ENCODE results near the gene CDC14B. TPM values are rescaled to one million over a fixed set of nuclear protein-coding genes. Genes with fewer than 3 reads are reported as not detected.

The CDC14B gene
- total RNA-seq, 1 experiment from 2014 or later, result 57.1 TPM

DNA sequence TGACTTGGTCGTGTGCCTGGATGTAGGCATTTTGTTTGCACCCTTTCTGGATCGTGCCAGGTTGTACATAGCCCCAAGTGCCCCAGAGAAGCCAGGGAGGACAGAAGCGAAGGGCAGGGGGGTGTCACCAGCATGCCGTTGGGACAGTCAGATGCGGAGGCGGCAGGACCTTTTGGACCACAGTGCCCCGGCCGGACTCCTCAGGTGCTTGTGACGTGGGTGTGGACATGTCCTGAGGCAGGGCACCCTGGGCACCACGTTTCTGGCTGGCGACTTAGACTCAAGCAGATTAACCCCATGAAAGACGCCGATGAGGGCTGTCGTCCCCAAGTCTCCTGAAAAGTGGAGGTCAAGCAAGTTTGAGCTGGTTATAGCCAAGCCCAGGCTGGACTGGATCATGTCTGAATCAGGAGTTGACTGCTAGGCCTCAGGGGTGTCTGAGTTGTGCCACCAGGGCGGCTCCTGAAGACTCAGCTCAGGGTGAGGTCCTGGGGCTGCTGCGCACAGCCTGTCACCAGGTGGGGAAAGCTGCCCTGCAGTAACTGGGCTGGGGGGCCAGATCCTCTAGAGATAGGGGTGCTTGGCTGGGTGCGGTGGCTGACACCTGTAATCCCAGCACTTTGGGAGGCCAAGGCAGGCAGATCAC lies 127.6 kb downstream of the CDC14B start (continued):
- TF ChIP-seq ZNF317 (CRISPR knock-in tag; IDR thresholded peaks at IDR 0.05; ENCODE audit: borderline replicate concordance, low read depth), result no peak
- no peak for TF ChIP-seq ELF4 (CRISPR knock-in tag; IDR thresholded peaks at IDR 0.05; ENCODE audit: low read depth)
- TF ChIP-seq, protein P1, sequence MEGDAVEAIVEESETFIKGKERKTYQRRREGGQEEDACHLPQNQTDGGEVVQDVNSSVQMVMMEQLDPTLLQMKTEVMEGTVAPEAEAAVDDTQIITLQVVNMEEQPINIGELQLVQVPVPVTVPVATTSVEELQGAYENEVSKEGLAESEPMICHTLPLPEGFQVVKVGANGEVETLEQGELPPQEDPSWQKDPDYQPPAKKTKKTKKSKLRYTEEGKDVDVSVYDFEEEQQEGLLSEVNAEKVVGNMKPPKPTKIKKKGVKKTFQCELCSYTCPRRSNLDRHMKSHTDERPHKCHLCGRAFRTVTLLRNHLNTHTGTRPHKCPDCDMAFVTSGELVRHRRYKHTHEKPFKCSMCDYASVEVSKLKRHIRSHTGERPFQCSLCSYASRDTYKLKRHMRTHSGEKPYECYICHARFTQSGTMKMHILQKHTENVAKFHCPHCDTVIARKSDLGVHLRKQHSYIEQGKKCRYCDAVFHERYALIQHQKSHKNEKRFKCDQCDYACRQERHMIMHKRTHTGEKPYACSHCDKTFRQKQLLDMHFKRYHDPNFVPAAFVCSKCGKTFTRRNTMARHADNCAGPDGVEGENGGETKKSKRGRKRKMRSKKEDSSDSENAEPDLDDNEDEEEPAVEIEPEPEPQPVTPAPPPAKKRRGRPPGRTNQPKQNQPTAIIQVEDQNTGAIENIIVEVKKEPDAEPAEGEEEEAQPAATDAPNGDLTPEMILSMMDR (IDR thresholded peaks at IDR 0.05), result no peak
- TF ChIP-seq ZNF423 (CRISPR knock-in tag; IDR thresholded peaks at IDR 0.05), result no peak
- TF ChIP-seq, protein P2, sequence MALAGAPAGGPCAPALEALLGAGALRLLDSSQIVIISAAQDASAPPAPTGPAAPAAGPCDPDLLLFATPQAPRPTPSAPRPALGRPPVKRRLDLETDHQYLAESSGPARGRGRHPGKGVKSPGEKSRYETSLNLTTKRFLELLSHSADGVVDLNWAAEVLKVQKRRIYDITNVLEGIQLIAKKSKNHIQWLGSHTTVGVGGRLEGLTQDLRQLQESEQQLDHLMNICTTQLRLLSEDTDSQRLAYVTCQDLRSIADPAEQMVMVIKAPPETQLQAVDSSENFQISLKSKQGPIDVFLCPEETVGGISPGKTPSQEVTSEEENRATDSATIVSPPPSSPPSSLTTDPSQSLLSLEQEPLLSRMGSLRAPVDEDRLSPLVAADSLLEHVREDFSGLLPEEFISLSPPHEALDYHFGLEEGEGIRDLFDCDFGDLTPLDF (CRISPR knock-in tag; IDR thresholded peaks at IDR 0.05), result no peak
- TF ChIP-seq, protein P3, sequence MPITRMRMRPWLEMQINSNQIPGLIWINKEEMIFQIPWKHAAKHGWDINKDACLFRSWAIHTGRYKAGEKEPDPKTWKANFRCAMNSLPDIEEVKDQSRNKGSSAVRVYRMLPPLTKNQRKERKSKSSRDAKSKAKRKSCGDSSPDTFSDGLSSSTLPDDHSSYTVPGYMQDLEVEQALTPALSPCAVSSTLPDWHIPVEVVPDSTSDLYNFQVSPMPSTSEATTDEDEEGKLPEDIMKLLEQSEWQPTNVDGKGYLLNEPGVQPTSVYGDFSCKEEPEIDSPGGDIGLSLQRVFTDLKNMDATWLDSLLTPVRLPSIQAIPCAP (CRISPR knock-in tag; IDR thresholded peaks at IDR 0.05), result no peak

DNA sequence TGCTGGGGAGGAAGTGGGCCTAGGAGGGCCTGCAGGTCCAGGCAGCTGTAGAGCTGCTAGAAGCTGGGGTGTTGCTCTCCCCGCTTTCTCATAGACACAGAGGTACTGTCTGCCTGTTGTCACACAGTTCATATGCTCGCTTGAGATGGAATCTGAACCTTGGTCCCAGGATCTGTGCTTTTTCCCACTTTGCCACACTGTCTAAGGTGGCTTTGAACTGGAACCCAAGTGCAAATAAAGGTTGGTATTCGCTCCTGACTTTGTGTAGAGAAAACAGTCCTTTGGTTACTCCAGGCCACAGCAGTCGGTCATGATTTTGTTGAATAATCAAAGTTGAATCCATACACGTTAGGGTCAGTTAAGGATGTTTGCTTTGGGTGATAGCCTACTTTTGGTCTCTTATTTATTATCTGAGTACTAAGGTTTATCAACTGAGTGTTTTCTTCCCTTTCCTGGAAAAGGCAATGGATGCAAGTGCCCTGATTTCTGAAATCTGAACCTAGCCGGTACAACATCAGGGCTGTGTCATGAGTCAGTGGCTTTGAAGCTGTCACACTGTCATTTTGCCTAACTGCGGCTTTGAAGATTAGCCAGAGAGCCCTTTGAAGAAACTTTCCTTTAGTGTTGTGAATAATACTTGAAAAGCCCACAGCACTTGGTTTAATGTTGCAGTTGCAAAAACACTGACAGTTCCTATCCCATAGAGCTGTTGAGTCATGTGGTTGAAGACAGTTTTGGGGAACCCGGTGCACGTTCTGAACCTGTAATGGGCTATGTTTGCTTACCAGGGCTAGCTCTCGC lies 128.4 kb downstream of the CDC14B start:
- POLR2A ChIA-PET, result no interaction called here
- Mint-ChIP-seq H3K27me3 (ENCODE audit: low read depth) (no peaks in the 10 kb centered on the region), H3K4me3 (no peak overlapping the region), H3K4me1 (no peaks in the 10 kb centered on the region), H3K36me3 (peaks cover 14% of the 10 kb centered on the region), H3K27ac (peak overlapping the region; percentile 93; the same call in 1 of the 2 replicates), H3K9me3 (no peaks in the 10 kb centered on the region)
- DNase-seq (ENCODE audit: low spot score), result no peak
- ATAC-seq, result no peak
- CTCF ChIA-PET, result no interaction called here
- TF ChIP-seq GRHL2 (CRISPR knock-in tag; IDR thresholded peaks at IDR 0.05; ENCODE audit: insufficient replicate concordance, severe bottlenecking) (no peak), GABPB1 (CRISPR knock-in tag; IDR thresholded peaks at IDR 0.05) (peak; percentile 28), ZBTB21 (CRISPR knock-in tag; IDR thresholded peaks at IDR 0.05; ENCODE audit: borderline replicate concordance) (no peak), ZNF121 (CRISPR knock-in tag; IDR thresholded peaks at IDR 0.05) (no peak), OVOL2 (CRISPR knock-in tag; IDR thresholded peaks at IDR 0.05; ENCODE audit: borderline replicate concordance) (no peak)
- TF ChIP-seq, protein P4, sequence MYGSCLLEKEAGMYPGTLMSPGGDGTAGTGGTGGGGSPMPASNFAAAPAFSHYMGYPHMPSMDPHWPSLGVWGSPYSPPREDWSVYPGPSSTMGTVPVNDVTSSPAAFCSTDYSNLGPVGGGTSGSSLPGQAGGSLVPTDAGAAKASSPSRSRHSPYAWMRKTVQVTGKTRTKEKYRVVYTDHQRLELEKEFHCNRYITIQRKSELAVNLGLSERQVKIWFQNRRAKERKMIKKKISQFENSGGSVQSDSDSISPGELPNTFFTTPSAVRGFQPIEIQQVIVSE (CRISPR knock-in tag; IDR thresholded peaks at IDR 0.05; ENCODE audit: borderline replicate concordance), result no peak

GRCh38 chr9:96490534-96491078 lies 129.0 kb downstream of the CDC14B start:
- CTCF ChIA-PET, result no interaction called here
- TF ChIP-seq ZNF423 (CRISPR knock-in tag; IDR thresholded peaks at IDR 0.05), result no peak
- no peak for TF ChIP-seq ZNF121 (CRISPR knock-in tag; IDR thresholded peaks at IDR 0.05)
- no peak for TF ChIP-seq HMGA2 (CRISPR knock-in tag; IDR thresholded peaks at IDR 0.05)
- no peak for TF ChIP-seq SP1 (CRISPR knock-in tag; conservative IDR thresholded peaks at IDR 0.05)
- TF ChIP-seq ESRRA (CRISPR knock-in tag; IDR thresholded peaks at IDR 0.05; ENCODE audit: borderline replicate concordance), result no peak
- TF ChIP-seq, protein P5, sequence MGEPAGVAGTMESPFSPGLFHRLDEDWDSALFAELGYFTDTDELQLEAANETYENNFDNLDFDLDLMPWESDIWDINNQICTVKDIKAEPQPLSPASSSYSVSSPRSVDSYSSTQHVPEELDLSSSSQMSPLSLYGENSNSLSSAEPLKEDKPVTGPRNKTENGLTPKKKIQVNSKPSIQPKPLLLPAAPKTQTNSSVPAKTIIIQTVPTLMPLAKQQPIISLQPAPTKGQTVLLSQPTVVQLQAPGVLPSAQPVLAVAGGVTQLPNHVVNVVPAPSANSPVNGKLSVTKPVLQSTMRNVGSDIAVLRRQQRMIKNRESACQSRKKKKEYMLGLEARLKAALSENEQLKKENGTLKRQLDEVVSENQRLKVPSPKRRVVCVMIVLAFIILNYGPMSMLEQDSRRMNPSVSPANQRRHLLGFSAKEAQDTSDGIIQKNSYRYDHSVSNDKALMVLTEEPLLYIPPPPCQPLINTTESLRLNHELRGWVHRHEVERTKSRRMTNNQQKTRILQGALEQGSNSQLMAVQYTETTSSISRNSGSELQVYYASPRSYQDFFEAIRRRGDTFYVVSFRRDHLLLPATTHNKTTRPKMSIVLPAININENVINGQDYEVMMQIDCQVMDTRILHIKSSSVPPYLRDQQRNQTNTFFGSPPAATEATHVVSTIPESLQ (CRISPR knock-in tag; IDR thresholded peaks at IDR 0.05), result no peak
- no peak for TF ChIP-seq TEAD4 (CRISPR knock-in tag; IDR thresholded peaks at IDR 0.05)
- no peak for TF ChIP-seq AR (CRISPR knock-in tag; IDR thresholded peaks at IDR 0.05)
- TF ChIP-seq ZBTB21 (CRISPR knock-in tag; IDR thresholded peaks at IDR 0.05; ENCODE audit: borderline replicate concordance), result no peak
- TF ChIP-seq NFYB (CRISPR knock-in tag; conservative IDR thresholded peaks at IDR 0.05; ENCODE audit: low read depth), result no peak
- no peak for TF ChIP-seq ZNF416 (CRISPR knock-in tag; IDR thresholded peaks at IDR 0.05)
- no peak for TF ChIP-seq E2F5 (CRISPR knock-in tag; IDR thresholded peaks at IDR 0.05)
- no peak for TF ChIP-seq SOX15 (CRISPR knock-in tag; IDR thresholded peaks at IDR 0.05)

More at GRCh38 chr9:96490534-96491078, 129.0 kb downstream of the CDC14B start:
- Mint-ChIP-seq H3K27me3 (ENCODE audit: low read depth) (no peaks in the 10 kb centered on the region), H3K9me3 (no peaks in the 10 kb centered on the region), H3K36me3 (peaks cover 13% of the 10 kb centered on the region), H3K27ac (no peak overlapping the region), H3K4me3 (no peak overlapping the region), H3K4me1 (no peaks in the 10 kb centered on the region)
- POLR2A ChIA-PET, result no interaction called here
- ATAC-seq (no peak), DNase-seq (ENCODE audit: low spot score) (no peak)
